ENCODE measurements around the gene RNF13. TPM values are rescaled to one million over a fixed set of nuclear protein-coding genes. Genes with fewer than 3 reads are reported as not detected.

RNF13 gene
- total and polyA plus RNA-seq, 12 donors, result 28.6 to 136 (median 77.4) TPM

GRCh38 chr3:149895339-149895738 is 82.3 kb downstream of the RNF13 start:
- Histone ChIP-seq H3K27me3 (no peaks in the 10 kb centered on the region), H3K36me3 (replicated peaks in 1 of 2) (no peaks in the 10 kb centered on the region), H3K9me3 (replicated peaks in 1 of 3) (no peaks in the 10 kb centered on the region), H3K4me1 (replicated peaks in 1 of 2) (peaks cover 7 to 28% of the 10 kb centered on the region in 2 donors), H3K4me3 (no peak overlapping the region), H3K27ac (no peak overlapping the region)
- 58 to 78% (median 68%) methylated on average over 1 of the region's 1 CpG for WGBS, 4 donors
- no peak for DNase-seq
- TF ChIP-seq, protein P1, sequence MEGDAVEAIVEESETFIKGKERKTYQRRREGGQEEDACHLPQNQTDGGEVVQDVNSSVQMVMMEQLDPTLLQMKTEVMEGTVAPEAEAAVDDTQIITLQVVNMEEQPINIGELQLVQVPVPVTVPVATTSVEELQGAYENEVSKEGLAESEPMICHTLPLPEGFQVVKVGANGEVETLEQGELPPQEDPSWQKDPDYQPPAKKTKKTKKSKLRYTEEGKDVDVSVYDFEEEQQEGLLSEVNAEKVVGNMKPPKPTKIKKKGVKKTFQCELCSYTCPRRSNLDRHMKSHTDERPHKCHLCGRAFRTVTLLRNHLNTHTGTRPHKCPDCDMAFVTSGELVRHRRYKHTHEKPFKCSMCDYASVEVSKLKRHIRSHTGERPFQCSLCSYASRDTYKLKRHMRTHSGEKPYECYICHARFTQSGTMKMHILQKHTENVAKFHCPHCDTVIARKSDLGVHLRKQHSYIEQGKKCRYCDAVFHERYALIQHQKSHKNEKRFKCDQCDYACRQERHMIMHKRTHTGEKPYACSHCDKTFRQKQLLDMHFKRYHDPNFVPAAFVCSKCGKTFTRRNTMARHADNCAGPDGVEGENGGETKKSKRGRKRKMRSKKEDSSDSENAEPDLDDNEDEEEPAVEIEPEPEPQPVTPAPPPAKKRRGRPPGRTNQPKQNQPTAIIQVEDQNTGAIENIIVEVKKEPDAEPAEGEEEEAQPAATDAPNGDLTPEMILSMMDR (IDR thresholded peaks at IDR 0.05), result no peak
- TF ChIP-seq POLR2A (IDR thresholded peaks at IDR 0.05), result no peak
- intact Hi-C loops (cut with DNase I), result no loop called here

- no peak for TF ChIP-seq POLR2A (IDR thresholded peaks at IDR 0.05)
- TF ChIP-seq, protein P1 (IDR thresholded peaks at IDR 0.05), result no peak
- no peaks in the 10 kb centered on the region for H3K27me3 ChIP-seq
- no peak overlapping the region for H3K27ac ChIP-seq
- H3K4me3 ChIP-seq, result no peak overlapping the region
- H3K9me3 ChIP-seq (replicated peaks in 1 of 3), result no peaks in the 10 kb centered on the region
- 82 to 95% (median 91%) methylated on average over 2 of the region's 2 CpGs for WGBS, 4 donors
- H3K36me3 ChIP-seq (replicated peaks in 1 of 2), result no peaks in the 10 kb centered on the region
- no peak for DNase-seq
- intact Hi-C loops (cut with DNase I), result no loop called here
- H3K4me1 ChIP-seq (replicated peaks in 1 of 2), result peaks cover 7 to 28% of the 10 kb centered on the region in 2 donors
Measured at GRCh38 chr3:149895769-149896168, 82.8 kb downstream of the RNF13 start.

DNA sequence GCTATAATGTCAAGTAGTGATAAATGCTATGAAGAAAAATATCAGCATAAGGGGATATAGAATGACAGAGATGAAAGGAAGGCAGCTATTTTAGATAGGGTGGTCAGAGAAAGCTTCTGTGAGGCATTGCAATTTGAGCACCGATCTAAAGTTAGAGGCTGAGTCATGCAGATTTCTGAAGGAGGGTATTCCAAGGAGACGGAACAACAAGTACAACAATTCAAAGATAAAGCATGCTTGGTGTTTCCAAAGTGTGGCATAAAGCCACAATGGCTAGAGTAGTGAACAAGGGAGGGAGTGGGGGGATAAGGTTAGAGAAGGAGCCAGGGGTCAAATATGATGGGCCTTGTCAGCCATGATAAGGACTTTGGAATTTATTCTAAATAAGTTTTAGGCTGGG is 85.8 kb downstream of the RNF13 start:
- TF ChIP-seq, protein P1 (IDR thresholded peaks at IDR 0.05), result no peak
- no peak for TF ChIP-seq POLR2A (IDR thresholded peaks at IDR 0.05)
- no peak overlapping the region for H3K27ac ChIP-seq
- no peak overlapping the region for H3K4me3 ChIP-seq
- DNase-seq, result peak in 2 of 7 donors; percentile 13 to 14
- 32 to 50% (median 45%) methylated on average over 2 of the region's 2 CpGs for WGBS, 4 donors
- intact Hi-C loops (cut with DNase I), result no loop called here
- H3K9me3 ChIP-seq (replicated peaks in 1 of 3), result no peaks in the 10 kb centered on the region
- peaks cover 7 to 24% of the 10 kb centered on the region in 2 donors for H3K4me1 ChIP-seq (replicated peaks in 1 of 2)
- H3K36me3 ChIP-seq (replicated peaks in 1 of 2), result no peaks in the 10 kb centered on the region
- no peaks in the 10 kb centered on the region for H3K27me3 ChIP-seq

- Histone ChIP-seq H3K27me3 (no peaks in the 10 kb centered on the region), H3K4me3 (no peak overlapping the region), H3K36me3 (replicated peaks in 1 of 2) (no peaks in the 10 kb centered on the region), H3K27ac (no peak overlapping the region), H3K9me3 (replicated peaks in 1 of 3) (no peaks in the 10 kb centered on the region), H3K4me1 (replicated peaks in 1 of 2) (peaks cover 0 to 10% of the 10 kb centered on the region in 2 donors)
- TF ChIP-seq, protein P1 (IDR thresholded peaks at IDR 0.05), result no peak
- TF ChIP-seq POLR2A (IDR thresholded peaks at IDR 0.05), result no peak
- DNase-seq, result no peak
- intact Hi-C loops (cut with DNase I), result no loop called here
Measured at GRCh38 chr3:149900322-149900721, 87.3 kb downstream of the RNF13 start.
